Measurements from ENCODE around the gene P3H1. TPM values are rescaled to one million over a fixed set of nuclear protein-coding genes. Genes with fewer than 3 reads are reported as not detected.

Gene P3H1
- total RNA-seq, 1 experiment from 2014 or later, result 184 TPM

DNA sequence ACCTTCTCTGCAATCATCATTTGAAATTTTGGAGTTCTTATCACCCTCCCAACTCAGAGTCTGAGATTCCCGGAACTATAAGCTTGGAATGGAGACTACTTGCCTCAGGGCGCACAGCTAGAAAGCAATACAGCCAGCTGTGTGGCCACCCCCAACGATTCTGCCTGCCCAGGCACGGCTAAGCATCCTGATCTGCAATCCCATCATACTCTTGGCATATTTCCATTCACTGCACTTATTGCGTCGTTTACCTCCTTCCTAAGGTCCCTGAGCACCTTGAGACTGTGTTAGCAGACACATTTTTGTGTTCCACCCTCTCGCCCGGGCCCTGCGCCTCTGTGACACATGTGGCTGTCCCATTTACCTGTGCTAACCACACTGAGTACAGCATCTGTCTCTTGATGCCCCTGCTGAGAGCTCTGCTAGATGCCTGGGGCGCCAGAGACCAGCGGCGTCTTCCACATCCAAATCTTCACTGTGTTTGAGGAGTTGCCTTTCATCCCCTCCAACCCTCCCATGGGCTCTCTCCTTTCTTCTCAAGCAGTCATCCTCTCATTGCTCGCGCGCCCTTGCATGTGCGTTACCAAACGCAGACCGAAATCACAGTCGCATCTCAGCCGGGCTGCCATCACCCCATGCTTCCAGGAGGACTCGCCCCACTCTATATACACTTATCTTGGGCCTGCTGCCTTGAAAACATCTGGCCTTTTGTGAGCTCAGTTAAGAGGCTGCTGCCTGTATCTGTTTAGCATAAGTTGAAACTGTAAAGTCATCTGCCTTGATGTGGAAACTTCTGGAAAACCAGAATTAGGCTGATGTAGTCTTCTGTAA lies 23.3 kb downstream of the P3H1 start:
- no peak for DNase-seq (ENCODE audit: low spot score)

DNA sequence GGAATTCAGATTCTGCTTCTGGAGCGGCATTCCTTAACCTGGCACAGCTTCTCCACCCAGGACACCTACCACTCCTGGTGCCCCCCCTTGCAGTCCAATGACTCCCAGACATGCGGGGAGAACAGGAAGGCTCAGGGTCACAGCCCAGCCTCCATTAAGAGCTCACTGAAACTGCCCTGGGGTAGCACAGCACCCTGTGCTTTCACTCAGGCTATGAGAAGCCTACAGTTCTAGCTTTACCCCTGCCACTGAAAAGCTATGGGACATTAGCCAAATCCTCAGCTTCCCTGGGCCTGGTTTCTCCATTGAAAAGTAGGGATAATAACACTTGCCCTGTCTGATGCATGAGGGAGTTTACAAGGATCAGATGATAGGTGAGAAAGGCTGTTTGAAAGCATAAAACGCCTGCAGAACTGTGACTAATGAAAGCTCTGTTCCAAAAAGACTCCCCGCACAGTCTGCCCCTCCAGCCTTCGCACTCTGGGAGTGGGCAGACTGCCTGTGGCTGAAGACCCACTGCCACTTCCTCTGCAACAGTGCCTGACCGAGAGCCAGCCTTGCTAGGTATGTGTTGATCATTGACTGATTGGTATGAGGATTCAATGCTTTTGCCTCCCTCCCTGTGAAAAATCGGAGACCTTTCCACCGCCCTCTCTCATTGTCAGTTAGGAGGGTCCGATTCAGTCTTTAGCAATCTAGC lies 24.1 kb downstream of the P3H1 start:
- no peak for DNase-seq (ENCODE audit: low spot score)

GRCh38 chr1:42742141-42742540 lies 24.7 kb downstream of the P3H1 start:
- no peak for DNase-seq (ENCODE audit: low spot score)

DNA sequence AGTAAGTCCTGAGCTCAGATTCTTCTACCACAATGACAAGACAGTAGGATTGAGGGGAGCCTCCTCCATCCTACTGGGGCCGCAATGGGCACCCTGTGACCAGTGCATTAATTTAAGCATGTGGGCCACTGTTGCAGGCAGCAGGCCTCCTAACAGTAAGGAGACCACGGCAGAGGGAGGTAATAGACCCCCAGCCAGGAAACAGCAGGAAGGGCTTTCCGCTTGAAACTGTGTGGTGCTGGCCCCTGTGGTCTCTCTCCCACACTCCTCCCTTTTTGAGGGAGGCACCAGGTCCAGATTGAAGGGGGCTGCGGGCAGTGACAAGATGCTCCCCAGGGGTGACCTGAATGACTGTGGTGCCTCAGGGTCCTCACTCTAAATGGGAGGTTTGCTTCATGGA lies 25.1 kb downstream of the P3H1 start:
- no peak for DNase-seq (ENCODE audit: low spot score)

GRCh38 chr1:42740851-42741580 lies 25.8 kb downstream of the P3H1 start:
- no peak for DNase-seq (ENCODE audit: low spot score)

DNA sequence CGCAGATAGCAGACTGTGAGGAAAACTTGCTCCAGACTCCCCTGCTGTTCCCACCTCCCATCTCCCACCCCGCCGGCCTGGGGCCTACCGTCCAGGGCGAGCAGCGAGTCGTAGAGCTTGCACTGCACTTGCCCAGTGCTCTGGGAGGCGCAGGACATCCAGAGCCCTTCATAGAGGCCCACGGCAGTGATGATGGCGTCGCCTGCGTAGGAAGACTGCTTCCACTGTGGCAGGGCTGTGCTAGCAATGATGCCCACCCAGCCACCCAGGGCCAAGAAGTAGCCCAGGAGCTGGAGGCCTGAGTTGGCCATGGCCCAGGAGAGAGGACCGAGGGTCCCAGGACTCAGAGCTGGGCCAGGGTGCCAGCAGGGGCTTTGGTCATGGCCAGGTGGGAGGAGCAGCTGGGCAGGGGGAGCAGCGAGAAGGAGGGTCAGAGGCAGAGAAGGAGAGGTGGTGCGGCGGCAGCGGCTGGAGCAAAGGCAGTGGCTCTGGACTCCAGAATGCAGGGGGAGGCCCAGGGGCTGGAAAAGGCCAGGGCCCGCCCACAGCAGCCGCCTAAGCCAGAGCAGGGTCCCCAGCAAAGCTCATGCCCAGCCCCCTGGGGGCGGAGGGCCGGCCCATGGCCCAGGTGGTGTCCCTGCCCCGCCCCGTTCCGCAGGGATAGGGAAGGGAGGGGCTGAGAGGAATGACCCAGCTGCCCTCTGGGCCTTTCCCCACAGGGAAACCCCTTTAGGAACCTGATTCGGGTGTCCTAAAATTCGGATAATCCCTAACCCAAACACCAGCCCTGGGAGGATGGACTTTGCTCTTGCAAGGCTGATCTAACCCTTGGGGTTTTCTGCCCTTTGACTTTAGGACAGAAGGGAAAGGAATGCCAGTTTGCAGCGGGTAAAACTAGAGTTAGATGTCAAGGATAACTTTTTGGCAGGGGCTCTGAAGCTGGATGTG lies 26.8 kb downstream of the P3H1 start, which contains the start of gene CLDN19:
TSS of gene CLDN19 (minus strand) at position 484 of the 948 bp plus-strand sequence. CDS start at position 311, 173 bp downstream.
- no peak for DNase-seq (ENCODE audit: low spot score)

- DNase-seq (ENCODE audit: low spot score), result no peak
Observed at GRCh38 chr1:42738678-42739226, 28.1 kb downstream of the P3H1 start.

DNA sequence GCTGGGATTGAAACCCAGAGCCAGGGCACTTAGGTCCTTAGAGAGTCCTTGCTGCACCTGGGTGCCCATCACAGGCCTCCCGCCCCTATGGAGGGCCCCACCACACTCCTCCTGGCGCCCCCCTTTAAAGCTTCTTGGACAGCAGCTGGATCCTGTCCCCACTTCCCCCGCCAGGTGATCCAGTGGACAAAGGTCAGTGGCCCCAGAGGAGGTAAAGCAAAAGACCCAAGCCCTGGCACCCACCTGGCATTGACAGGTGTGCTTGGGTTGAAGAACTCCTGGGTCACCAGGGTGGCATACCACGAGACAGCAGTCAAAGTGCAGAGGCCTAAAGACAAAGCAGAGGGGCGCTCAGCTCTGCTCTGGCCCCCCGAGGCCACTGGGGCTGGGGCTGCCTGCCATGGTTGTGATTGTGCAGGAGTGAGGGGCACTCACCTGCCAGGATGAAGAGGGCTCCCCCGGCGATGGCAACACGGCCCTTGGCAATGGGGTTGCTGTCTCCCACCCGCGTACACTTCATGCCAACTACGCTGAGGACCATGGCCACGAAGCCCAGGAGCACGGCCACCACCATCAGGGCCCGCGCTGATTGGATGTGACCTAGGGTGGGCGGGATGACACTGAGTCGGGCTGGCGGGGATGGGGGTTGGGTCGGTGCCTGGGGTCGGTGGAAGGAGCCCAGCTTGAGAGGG lies 28.7 kb downstream of the P3H1 start:
- DNase-seq (ENCODE audit: low spot score), result no peak

GRCh38 chr1:42737257-42737656 lies 29.6 kb downstream of the P3H1 start:
- no peak for DNase-seq (ENCODE audit: low spot score)

GRCh38 chr1:42736571-42737200 lies 30.1 kb downstream of the P3H1 start:
- no peak for DNase-seq (ENCODE audit: low spot score)

DNA sequence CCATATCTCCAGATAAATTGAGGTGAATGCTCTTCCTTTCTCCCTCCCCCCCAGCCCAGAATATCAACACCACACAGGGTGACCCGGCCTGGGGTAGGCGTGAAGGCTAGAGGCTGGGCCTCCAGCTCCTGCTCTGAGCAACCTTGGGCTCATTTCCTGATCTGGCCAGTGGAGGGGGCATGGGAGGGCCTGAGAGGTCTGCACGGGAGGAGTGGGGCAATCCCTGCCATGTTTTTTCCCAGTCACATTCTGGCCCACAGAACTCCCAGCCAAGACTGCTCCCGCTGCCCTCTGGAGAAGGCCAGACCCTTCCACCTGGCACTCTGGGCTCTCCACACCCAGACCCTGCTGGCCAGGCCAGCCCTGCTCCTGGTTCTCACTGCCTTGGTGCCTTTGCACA lies 30.7 kb downstream of the P3H1 start:
- DNase-seq (ENCODE audit: low spot score), result peak; percentile 51

DNA sequence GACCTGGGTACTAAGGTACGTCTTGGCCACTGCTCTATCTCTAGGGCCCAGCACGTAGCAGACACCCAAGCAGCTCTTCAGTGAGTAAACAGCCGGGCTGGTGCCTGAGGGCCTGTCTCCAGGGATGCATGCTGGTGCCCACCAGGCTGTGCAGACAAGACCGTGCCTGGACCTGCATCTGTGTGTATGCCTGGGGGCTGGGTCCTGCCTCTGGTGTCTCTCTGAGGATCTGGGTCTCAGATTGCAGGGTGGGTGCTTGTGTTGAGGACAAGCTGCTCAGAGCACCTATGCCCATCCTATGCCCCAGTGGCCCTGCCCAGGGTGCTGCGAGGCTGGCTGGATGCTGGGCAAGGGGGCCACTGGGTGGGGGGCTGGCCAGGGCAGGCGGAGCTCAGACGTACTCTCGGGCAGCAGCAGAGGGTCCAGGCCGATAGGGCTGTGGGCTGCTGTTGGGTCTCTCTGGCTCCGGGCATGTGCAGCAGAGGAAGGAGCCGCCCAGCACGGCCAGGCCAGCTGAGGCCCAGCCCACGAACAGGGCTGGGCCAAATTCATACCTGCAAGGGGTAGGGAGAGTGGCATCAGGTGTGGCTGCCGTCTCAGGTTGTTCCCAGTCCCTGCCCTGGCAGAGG lies 31.2 kb downstream of the P3H1 start:
- no peak for DNase-seq (ENCODE audit: low spot score)

- no peak for DNase-seq (ENCODE audit: low spot score)
Observed at GRCh38 chr1:42735056-42735455, 31.8 kb downstream of the P3H1 start.

DNA sequence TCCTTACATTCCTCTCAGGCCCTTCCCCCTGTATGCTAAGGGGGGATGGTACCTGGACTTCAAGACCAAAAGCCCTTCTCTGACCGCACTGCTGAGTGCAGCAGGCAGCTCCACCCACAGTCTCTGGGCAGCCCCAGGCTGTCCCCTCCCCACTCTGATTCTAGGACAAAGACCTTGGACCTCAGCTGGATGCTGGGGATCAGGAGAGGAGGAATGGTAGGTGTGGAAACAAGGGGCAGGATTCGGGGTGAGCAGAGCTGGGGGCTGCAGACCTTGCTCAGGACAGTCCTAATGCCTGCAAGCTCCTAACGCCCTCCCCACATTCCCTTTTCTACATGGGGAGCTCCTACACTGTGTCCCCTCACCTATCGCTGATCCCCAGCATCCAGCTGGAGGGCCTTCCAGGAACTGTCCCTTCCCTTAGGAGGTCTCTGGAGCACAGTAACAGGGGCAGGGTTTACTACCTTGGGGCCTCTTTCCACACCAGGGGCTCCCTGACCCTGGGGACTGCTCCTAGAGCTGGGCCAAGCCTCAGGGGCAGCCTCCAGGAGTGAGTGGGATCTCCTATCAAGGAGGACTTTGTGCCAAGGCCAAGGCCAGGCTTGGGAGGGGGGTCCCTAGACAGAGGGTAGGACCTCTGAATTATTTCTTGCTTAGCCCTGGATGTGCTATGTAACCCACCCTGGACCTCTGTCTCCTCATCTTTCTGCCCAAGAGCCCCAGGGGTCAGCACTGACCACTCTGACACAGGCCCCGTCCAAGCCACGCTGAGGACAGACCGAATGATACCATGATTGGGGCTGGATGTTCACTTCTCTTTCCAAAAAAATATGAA lies 32.4 kb downstream of the P3H1 start:
- no peak for DNase-seq (ENCODE audit: low spot score)

DNA sequence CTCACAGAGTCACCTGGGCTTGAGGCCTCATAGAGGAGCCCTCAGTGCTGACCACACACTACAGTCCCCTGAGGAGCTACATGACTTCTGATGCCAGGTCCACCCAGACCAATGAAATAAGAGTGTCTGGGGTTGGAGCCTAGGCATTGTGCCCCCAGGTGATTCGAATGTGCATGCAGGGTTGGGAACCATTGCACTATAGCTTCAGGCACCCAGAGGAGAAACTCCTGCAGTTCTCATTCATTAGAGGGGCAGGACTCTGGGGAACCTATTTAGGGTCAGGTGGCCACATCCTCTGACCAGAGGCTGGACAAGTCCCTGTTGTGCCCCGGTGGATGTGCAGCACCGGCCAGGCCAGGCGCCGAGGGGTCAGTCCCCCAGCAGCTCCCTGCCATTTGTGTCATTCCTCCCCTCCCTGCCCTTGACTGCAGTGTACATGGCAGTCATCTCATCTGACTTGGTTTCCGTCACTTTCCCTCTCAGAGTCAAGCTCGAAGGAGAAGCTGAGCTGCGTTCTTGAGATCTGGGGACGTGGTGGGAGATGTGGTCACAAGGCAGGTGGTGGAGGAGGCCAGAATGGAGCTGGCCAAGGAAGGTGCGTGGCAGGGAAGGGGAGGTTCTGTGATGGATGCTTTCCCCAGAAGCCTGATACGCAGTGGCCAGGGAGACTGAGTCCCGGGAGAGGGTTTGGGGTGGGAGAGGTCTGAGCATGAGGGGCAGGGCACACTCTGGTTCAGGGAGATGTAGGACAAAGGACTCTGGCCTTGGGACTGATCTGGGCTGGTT lies 33.2 kb downstream of the P3H1 start:
- no peak for DNase-seq (ENCODE audit: low spot score)

GRCh38 chr1:42732126-42732680 lies 34.6 kb downstream of the P3H1 start:
- DNase-seq (ENCODE audit: low spot score), result no peak

DNA sequence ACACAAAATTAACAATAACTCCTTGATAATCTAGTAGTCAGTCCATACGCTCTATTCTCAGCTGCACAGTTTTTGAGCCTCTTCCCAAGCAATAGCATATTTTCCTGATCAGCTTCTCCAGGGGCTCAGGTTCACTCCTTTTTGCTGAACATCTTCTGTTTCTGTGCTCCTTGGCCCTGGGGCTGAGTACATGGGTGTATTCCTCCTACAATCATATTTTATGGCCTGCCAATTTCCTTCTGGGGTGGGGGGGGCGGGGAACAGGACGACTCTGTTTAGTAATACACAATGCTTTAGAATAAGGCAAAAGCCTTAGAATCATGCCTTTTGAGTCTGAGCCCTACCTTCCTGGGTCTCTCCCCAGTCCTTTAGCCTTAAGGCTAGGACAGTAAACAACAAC lies 35.2 kb downstream of the P3H1 start:
- DNase-seq (ENCODE audit: low spot score), result no peak
